ENCODE data around the gene NTM.
"Not testable (repeated sequence)": the region's sequence is repeated elsewhere in the genome, so short reads cannot be mapped to it uniquely, and the experiment has no call there.

NTM gene

DNA sequence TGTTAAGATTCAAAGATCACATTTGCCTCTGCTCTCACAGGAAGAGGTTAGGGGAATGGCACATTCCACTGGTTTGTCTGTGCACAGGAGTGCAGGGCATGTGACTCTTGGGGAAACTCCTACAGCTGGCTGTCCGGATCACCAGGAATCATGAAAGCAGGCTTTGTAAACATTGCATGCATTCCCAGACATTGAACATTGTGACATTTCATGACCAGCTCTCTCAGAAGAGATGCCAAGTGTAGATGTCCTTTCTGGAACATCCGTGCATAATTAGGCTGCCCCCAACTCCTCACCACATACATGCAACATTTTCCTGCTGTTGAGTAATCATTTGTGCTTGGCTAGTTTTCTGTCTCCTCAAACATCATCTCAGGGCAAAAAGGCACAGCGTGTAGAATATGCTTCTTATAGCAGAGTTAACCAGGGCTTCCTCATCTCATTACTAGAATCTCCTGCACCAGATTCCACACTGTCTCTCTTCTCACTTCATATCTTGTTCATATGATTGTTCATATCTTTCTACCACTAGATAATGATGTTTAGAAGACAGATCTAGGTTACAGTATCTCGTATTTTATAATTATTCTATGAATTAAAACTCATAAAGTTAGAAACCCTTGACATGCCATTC, 694.7 kb downstream of the NTM start:
- no peak for DNase-seq

DNA sequence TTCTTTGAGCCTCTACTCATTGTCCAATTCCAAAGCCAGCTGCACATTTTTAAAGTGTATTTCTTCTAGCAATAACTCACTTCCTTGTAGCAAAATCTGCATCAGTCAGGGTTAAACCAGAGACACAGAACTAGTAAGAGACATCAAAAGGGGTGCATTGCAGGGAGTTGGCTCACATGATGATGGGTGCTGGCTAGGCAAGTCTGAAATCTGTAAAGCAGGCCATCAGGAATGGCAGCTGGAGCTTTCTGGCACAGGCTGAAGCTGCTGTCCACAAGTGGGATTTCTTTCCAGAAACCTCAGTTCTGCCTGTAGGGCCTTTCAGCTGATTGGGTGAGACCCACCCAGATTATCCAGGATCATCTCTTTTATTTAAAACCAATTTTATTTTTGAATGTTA, 698.1 kb downstream of the NTM start:
- DNase-seq, result no peak

DNA sequence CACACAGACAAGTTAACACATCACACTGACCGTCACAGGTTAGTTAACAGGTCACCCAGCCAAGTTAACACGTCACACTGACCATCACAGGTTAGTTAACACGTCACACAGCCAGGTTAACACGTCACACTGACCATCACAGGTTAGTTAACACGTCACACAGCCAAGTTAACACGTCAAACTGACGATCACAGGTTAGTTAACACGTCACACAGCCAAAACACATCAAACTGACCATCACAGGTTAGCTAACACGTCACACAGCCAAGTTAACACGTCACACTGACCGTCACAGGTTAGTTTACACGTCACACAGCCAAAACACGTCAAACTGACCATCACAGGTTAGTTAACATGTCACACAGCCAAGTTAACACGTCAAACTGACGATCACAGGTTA, 699.2 kb downstream of the NTM start:
- not testable (repeated sequence) for DNase-seq

DNA sequence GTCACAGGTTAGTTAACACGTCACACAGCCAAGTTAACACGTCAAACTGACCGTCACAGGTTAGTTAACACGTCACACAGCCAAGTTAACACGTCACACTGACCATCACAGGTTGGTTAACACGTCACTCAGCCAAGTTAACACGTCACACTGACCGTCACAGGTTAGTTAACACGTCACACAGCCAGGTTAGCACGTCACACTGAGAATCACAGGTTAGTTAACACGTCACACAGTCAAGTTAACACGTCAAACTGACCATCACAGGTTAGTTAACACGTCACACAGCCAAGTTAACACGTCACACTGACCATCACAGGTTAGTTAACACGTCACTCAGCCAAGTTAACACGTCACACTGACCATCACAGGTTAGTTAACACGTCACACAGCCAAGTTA, 700.5 kb downstream of the NTM start:
- not testable (repeated sequence) for DNase-seq

DNA sequence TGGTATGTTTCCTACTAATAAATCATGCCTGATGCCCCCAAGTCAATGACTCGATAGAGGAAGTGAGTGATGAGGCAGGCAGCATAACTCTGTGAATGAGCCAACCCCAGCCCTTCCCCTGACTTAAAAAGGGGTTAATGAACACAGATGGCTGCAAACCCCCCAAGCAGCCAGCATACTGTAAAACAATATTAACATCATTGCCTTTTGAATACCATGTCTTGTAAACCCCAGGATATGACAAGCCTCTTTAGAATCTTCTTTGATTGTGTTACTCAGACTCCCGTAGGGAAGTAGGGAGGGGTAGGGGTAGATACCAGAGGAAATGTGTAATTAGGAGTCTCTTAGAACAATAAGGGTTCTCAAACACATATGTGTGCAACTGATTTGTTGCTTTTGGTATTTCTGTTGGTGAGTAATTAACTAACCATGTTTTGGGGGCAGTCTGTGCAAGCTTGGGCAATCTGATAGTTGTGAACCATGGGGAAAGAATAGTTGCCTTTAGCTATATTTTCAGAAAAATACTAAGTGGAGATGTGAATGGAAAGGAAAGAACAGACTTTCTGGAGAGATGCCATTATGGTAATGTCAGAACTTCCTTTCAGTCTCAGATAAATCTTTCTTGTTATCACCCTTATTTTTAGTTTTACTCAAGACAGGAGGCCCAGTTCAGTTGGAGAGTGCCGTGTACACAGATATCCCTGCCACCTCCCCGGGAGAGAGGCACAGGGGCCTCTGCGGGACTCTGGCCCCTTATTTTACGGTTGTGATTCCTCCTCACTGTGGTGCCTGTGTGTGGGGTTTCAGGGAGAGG, 701.8 kb downstream of the NTM start:
- no peak for DNase-seq

DNA sequence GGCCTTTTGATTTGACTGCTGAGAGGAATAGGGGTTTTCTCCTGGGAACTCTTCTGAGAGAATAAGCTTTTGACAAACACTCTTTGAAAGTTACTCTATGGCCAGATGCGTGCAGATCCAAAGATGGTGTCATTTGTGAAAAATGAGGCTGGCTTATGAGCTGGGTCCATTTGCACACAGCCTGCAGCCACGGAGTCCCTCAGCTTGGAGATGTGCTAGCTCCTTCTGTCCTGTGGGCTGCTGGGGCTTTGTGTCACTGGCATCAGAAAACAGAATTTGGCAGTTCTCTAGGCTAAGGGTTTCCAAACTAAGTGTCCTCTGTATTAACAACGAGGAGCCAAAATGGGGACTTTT, 702.4 kb downstream of the NTM start:
- DNase-seq, result no peak

DNA sequence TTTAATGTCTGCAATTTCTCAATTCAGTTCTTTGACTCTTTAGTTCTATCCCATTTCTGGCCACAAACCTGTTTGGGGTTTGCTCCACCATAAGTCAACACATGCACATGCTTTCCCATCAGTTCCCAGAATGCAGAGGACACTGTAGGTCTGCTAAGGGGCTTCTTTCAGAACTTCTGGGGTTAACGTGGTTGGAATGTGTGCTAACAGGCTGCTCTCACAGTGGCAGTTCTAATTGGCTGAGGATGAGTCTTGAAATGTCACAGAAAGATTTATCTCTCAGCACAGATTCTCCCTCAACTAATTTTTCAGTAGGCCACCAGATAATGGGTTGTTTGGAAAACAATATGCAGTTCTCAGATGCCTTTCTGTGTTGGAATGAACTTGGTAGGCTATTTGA, 703.4 kb downstream of the NTM start:
- DNase-seq, result no peak

DNA sequence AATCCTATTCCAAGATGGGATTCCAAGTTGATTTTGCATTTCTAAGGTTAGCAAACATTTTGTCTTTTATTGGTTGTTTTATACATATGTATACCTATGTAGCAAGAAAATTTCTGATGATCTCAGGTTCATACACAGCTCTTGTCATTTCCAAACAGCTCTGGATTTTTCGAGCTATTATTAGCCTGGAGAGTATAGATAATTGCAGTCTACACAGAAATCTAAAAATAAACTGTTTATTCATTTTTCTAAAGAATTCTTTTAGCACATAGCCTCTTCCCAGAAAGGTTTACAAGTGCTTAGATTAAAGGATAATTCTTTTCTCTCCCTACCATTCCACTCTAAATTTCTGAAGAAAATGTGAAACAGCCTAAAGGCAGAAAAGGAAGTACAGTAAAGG, 705.0 kb downstream of the NTM start:
- DNase-seq, result no peak

DNA sequence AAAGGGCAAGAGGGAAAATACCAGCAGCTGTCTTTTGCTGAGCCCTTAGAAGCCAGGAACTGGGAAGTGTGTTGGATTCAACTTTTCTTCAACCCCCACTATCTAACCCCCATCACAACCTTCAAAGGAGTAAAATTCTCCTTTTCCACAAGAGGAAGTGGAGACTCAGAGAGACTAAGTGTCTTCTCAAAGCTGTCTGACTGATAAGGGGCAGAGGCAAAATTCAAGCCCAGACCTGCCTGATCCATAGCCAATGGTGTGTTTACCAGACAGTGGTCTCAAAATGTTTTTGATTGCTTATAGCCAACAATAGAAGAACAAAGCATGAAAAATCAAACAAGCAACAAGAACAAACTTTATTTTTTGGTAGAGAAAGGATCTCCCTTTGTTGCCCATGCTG, 707.0 kb downstream of the NTM start:
- no peak for DNase-seq

DNA sequence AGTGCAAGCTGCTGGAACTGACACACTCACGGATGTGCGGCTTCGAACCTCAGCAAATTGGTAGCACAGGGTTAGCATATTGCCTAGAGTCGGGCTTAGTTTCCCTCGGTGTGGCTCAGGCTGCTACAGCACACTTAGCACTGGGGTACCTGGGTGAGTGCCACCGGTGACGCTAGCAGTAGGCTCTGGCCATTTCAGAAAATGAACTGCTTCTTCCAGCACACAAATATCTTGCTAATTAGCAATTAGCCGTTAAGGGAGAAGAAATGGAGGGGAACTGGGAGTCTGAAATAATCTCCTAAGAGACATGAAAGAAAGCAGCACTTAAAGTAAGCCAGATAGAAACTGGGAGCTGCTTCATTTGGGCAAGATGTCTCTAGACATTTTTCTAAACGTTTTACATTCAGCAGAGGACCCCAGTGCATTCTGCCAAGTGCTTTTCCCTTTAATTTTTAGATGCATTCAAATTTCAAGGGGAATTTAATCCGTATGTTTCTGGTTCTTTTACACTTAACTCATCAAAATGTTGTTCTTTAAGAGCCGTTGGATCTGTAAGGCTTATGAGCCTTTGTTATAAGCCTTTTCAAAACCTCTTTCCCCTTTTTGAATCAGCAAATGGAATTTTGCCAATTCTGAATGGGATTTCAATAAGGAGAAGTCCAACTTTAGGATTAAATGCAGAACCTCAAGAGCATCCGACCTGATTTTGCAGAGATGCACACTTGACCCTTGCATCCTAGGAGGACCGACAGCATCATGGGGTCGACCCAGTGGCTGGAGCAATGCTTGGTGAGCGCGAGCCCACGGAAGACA, 708.1 kb downstream of the NTM start:
- no peak for DNase-seq

DNA sequence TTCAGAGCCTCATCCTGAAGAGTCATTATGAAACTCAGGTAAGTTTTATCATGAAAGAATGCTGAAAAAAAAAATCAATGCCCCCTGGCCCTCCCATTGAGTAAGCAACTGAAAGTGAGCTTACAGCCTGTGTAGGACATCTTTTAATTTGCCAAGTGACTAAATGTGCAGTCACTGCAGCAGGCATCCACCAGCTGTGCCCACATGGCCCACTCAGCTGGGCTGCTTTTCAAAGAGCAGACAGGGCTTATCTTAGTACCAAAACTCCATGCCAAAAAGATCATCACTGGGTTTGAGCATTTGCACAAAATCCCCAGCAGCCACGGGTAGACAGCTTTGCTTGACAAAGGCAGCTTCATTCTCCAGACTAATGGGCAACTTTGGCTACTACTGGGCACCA, 709.7 kb downstream of the NTM start:
- no peak for DNase-seq

DNA sequence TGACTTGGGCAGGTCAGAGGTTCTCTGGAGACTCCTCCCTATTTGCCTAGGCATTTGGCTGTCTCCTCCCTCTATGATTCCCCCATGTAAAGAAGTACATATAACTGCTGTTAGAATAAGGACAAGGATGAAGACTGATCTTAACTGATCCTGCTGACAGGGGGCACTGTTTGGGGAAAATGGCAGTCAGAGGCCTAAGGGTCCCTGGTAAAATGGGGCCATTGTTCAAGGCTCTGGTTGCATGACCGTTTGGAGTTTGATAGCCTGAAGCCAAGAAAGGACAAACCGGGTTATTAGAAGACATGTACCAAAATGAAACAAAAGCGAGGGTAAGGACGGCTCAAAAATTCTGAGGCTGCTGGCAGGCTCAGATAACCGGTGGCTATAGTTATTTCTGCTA, 712.2 kb downstream of the NTM start:
- DNase-seq, result no peak

DNA sequence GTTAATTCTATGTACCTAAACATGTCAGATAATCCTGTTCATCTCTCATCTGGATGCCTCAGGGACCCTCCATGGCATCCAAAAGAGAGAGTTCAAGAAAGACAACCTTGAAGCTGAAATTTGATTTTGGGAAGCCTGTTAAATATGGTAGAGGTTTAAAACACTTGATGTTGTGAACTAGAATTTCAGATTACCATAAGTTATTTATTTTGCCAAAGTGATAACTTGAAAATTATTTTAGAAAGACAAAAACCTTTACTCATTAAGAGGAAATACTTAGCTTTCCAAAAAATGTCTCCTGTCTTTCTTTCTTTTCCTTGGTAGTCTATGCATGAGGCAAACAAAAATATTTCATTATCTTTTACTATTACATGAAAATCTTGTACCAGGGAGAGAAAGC, 714.0 kb downstream of the NTM start:
- no peak for DNase-seq

DNA sequence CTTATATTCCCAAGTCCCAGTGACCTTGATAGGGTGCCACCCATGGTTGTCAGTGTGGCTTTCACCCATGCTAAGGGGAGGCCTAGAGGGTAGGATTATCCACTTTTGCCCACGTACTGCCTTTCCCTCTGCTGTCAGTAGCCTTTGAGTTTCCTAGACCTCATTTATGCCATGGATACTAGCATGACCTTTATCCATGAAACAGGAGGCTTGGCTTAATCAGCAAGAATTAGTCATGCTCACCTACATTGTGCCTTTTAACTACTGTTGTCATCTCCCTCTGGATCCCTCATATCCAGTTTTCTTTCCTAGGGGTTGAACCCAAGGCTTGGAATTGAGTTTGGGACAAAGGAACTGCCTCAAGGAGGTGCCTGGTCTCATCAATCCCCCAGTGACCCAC, 716.7 kb downstream of the NTM start:
- DNase-seq, result no peak

DNA sequence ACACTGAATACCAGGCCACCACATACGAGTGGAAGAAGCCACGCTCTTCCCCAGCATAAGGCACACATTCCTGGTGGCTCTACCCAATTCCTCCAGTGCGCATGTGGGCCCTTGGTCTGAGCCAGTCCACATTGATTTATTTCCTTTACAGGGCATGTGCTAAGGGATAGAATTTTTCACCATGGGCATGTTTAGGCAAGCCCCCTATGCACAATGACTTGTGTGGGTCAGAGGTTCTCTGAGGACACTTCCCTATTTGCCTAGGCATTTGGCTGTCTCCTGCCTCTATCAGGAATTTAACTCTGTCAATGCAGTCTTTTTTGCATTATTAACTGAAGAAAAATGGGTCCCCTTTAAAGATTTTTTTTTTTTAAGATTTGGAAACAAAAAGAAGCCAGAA, 718.1 kb downstream of the NTM start:
- DNase-seq, result no peak

DNA sequence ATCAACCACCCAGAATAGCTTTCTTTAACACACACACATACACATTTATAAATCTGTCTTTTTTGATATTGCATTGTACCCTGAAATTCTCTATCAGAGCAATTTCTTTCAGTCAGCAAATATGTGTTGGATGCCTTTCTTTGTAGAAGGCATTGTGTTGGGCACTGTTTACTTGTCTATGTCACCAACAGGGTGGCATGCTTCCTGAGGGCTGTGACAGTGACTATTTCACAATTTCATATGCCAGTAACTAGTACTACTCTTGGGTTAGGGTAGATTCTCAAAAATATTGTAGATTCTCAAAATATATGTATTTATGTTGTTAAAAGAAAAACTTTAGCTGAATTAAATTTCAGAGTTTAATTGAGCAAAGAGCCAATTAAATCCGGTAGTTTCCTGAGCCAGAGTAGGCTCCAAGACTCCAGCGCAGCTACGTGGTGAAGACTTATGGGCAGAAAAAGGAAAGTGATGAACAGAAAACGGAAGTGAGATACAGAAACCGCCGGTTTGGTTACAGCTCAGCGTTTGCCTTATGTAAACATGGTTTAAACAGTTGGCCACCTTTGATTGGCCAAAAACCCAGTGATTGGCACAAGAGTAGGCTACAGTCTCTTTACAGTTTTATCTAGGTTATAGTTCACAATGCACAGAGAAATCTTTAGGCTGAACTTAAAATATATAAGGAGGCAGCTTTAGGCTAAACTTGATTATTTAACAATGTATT, 723.3 kb downstream of the NTM start:
- no peak for DNase-seq

DNA sequence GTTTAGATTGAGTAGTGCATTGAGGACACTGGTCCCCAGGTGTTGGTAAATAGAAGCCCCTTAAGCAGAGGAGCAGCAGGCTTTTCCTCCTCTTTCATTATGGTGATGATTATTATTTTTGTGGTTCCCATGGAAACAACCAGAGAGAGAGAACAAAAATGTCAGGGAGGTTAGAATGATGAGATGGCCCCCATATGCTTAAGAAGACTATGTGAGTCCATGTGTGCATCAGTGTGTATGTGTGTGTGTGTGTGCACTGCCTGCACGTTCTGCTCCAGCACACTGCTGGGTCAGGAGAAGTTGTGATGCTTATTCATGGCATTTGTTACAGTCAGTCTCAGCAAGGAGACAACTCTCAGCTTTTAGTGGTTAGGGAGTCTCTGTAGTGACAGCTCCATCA, 724.2 kb downstream of the NTM start:
- no peak for DNase-seq

DNA sequence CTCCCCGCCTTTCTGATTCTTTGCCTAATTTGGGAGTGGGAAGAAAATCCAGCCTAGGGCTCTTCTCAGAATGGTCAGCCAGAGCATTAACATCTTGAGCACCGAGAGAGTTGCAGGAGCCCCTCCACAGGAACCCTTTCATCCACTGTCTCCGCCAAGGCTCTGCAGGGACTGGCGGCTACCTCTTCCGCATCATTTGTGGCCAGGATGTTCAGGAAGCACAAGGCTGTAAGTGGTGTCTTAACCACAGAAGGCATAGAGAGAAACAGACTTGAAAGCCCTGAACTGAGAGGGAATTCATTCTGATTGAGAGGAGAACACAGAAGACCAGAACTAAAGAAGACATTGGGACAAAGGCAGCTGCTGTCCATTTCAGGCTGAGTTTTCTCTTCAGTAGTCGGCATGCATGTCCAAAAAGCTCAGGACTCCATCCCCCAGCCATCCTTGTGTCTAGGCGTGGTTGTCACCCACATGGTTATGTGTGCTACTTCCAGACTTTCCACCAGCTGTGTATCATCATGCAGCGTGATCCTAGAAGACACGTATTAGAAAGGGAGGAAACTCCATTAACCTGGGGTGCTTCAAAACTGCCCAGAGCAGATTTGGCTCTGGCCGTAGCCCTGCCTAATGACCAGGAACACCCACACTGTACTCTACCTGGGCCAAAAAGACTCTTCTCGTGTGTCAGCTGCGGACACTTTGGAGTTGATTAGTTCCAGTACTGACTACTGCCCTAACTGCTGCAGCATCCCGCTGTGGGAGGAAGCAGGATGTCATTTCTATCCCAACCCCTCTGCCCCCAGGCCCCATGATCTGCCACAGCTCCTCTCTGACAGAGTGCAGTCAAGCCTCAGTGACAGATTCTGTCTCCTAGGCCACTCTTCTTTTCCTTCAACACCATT, 725.1 kb downstream of the NTM start:
- DNase-seq, result no peak

DNA sequence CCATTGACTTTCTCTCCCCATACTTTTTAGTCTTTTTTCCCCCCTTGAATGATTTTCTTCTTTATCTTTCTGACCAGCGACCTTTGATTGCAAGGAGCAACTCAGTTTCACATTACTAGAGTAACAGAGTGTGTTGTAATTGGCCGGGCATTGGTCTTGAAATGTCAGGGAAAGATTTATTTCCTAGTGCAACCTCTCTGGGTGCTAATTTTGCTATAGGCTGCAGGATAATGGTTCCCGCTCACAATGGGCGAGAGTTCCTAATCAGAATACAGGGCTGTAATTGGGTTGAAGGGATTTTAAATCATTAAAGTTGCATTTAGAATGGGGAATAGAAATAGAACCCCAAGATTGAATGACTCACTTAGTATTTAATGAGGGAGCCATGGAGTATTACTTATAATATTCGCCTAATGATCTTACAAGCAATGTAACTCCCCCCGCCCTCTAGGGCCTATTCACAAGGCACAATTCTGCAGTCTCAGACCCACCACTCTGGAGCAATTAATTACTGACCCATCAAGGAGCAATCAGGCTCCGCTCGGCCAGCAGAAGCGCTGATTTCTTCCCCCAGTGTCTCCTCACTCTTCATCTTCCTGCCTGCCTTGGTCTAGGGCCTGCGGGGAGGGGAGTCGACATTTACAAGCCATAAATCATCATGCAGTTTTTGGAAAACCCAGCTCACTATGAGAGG, 725.9 kb downstream of the NTM start:
- no peak for DNase-seq

DNA sequence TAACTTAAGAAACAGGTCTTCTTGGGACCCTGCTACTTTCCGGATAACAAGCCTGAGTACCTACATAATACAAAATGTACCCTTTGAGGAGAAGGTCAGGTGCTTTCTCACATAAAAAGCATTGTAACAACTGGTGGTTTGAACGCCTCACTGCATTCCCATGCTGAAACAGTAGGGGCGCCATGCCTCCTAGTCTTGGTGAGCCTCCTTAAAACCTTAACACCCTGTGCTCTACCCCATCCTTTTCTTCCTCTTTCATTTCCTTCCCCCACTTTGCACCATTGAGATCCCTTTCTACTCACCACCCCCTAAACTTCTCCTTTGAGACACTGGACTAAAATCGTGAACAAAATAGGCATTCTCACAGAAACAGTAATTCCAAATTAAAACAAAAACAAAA, 729.3 kb downstream of the NTM start:
- DNase-seq, result no peak

DNA sequence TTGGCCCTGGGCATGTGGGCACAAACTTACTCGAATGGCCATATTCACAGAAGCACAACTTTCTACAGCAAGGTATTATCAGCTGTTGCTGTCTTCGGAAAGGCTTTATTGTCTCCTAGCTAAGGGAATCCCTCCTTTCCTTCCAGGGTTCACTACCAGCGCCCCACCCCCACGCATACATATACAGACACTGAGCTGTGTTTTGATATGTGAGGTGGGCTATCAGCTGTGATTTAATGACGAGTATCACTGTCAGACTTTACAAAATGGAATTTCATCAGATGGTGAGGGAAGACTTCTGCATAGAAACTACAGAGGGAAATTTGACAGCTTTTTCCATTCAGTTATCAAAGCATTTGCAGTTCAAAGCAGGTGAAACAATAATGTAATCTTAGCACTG, 730.2 kb downstream of the NTM start:
- no peak for DNase-seq

DNA sequence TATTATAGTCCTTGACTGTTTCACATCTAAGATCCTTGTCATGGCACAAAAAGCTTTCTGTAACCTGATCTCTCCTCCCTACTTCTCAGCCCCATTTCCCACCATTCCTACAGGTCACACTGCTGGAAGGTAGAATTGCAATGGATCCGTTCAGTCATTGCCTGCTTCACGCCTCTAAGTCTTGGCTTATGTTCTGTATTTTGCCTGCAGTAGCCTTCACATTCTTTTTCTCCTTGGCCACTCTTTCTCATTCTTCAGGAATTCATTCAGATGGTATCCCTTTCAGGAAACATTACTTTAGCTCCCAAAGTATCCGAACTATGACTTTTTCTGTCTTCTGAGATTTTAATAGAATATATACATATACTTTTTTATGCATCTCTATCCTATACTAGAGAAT, 731.5 kb downstream of the NTM start:
- no peak for DNase-seq
